GM20000 (cell line): ENCODE measurements around the gene STAT1.

Source experiments
- DNase-seq: peaks from one replicate; pipeline ENCODE4 v3.0.0; 2012; ENCODE audit warnings: low spot score
- CTCF ChIP-seq: IDR thresholded peaks from 2 replicates; pipeline ENCODE4 v1.5.1; 2012; ENCODE audit warnings: mild to moderate bottlenecking, control low read depth; ENCODE audit errors: extremely low read depth, missing control alignments

STAT1 gene

DNA sequence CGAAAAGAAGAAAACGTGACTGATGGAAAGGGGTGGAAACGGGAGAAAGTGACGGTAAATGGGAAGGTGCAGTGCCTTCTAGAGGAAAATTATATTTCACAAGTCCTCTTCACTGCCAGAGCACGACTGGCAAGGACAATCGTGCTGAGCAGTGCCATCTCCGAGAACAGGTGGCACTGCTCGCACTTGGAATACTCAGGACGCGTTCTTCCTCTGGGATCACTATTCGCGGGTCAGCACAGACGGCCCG lies 364 bp downstream of the STAT1 start:
- DNase-seq: no peak
- TF ChIP-seq CTCF: no peak

DNA sequence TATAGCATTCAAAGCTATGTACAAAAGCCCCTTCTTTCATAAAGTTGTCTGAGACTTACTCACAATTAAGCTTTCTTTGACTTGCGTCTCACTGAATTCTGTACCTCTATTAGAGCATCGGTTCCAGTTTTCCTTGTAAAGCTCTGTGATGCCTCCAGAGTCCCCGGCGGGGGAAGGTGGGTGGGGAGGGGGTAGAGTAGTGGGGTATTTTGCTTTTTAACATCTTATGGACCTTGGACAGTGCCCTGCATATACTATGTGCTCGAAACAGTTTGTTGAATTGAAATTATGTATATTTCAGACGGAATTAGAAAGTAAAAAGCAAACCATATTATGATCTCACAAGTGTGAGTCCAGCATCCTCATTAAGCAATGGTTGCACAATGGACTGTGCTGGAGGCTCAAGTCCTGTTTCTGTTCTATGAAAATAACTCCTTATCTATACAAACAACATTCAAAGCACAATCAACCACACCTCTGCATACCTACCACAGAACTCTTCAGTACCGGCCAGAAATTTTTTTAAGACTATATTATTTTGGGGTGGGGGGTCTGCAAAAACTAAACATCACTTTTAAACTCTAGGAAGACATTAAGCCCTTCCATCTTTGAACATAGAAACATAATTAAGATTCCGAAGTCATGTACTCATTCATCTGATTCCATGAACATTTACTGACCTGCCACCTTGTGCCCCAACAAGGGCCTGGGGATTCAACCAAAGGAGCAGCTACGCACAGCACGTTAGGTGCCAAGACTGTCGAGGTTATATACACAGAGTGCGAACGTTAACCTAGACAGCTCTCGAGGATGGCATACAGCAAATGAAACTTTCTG lies 908 bp downstream of the STAT1 start:
- no peak for DNase-seq
- TF ChIP-seq CTCF: no peak

DNA sequence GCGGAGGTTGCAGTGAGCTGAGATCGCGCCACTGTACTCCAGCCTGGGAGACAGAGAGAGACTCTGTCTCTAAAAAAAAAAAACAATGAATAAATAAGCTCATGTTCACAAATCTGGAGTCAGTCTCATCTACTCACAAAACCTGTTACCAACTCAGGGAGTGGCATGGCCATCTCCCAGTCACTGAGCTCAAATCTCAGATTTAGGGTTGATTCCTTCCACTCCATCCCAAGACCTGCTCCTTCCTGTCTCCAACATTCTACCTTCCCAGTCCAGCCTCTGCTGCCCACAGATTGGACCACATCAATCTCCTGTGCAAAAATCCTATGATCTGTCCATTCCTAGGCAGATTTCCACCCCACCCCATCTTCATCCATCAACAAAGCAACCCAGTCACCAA lies 1.6 kb downstream of the STAT1 start:
- no peak for DNase-seq
- TF ChIP-seq CTCF: no peak

- no peak for DNase-seq
Measured at GRCh38 chr2:191010887-191011885, 2.8 kb downstream of the STAT1 start.

DNA sequence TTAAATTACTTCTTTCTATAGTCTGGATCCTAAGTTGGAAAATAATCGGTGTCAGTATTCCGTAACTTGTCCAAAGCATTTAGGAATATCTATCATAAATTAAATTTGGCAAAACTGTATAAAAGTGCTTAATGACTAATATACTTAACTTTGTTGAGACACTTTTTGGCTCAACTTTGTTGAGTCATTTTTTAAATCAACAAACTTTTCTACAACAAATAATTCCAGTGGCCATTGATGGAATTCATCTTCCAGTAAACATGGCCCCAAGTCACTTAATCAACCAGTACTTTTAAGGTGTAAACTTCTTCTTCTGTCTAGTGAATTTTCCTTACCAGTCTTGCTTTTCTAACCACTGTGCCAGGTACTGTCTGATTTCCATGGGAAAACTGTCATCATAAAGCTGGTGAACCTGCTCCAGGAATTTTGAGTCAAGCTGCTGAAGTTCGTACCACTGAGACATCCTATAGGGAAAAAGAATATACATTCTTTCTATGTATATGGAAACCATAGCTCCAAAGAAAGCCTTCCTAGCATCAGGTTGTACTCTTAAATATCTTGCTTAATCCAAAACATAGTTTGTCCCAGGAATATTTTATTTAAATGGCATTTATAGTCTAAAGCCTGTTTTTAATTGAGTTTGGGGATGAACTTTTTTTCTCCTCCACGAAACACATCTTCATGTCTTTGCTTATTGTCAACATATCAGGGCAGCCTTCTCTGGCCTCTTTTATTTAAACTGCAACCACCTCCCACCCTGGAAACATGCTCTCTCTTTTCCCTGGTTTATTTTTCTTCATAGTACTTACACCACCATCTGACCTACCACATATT lies 4.2 kb downstream of the STAT1 start:
- TF ChIP-seq CTCF: no peak
- DNase-seq: no peak

More at GRCh38 chr2:191010887-191011885, 2.8 kb downstream of the STAT1 start:
- no peak for TF ChIP-seq CTCF

DNA sequence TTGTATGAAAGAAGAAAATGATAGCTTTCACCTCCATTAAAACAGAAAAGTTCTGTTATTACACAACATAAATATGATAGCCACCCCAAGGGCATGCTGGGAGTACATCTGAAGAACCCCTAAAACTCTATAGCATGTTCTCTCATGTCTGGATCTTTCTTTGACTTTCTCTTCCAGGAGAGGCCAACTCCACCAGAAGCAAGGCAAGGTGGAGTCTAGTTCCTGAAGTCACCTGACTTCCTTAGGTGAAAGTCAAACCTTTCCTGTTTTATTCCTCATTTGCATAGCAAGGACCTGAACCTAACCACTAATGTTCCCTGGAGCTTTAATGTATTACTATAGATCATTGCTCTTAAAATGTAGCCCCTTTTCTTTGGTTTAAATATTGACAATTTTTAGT lies 5.7 kb downstream of the STAT1 start:
- DNase-seq: no peak
- TF ChIP-seq CTCF: no peak
